Measurements from ENCODE around the gene JAML.

JAML gene

GRCh38 chr11:118157186-118157895 is 67.5 kb downstream of the JAML start:
- Histone ChIP-seq H3K27ac (ENCODE audit: low read depth, low read length) (no peak overlapping the region), H3K27me3 (ENCODE audit: control insufficient read depth in 1 of 2, insufficient read depth in 2 of 2, low read length in 2 of 2) (peaks cover 25 to 49% of the 10 kb centered on the region in 2 donors), H3K4me3 (ENCODE audit: low read depth in 1 of 2, low read length in 2 of 2) (no peak overlapping the region), H3K9ac (ENCODE audit: low read length) (no peak overlapping the region), H3K4me1 (ENCODE audit: insufficient read depth, low read length) (no peaks in the 10 kb centered on the region), H3K9me3 (ENCODE audit: low read length) (no peaks in the 10 kb centered on the region), H3K36me3 (ENCODE audit: insufficient read depth, low read length) (no peaks in the 10 kb centered on the region)

- H3K4me1 ChIP-seq (ENCODE audit: insufficient read depth, low read length) = peaks cover 3% of the 10 kb centered on the region
- no peaks in the 10 kb centered on the region for H3K36me3 ChIP-seq (ENCODE audit: insufficient read depth, low read length)
- no peak overlapping the region for H3K27ac ChIP-seq (ENCODE audit: low read depth, low read length)
- no peak overlapping the region for H3K9ac ChIP-seq (ENCODE audit: low read length)
- peaks cover 25 to 56% of the 10 kb centered on the region in 2 donors for H3K27me3 ChIP-seq (ENCODE audit: control insufficient read depth in 1 of 2, insufficient read depth in 2 of 2, low read length in 2 of 2)
- no peak overlapping the region for H3K4me3 ChIP-seq (ENCODE audit: low read depth in 1 of 2, low read length in 2 of 2)
- no peaks in the 10 kb centered on the region for H3K9me3 ChIP-seq (ENCODE audit: low read length)
These were observed 68.2 kb downstream of the JAML start for GRCh38 chr11:118156531-118157185.

- Histone ChIP-seq H3K9me3 (ENCODE audit: low read length) (no peaks in the 10 kb centered on the region), H3K9ac (ENCODE audit: low read length) (no peak overlapping the region), H3K27ac (ENCODE audit: low read depth, low read length) (no peak overlapping the region), H3K27me3 (ENCODE audit: control insufficient read depth in 1 of 2, insufficient read depth in 2 of 2, low read length in 2 of 2) (peaks cover 25 to 56% of the 10 kb centered on the region in 2 donors), H3K4me3 (ENCODE audit: low read depth in 1 of 2, low read length in 2 of 2) (no peak overlapping the region), H3K4me1 (ENCODE audit: insufficient read depth, low read length) (peaks cover 8% of the 10 kb centered on the region), H3K36me3 (ENCODE audit: insufficient read depth, low read length) (no peaks in the 10 kb centered on the region)
These were observed 68.9 kb downstream of the JAML start for GRCh38 chr11:118155776-118156530.

GRCh38 chr11:118154641-118155040 is 70.2 kb downstream of the JAML start:
- Histone ChIP-seq H3K4me3 (ENCODE audit: low read depth in 1 of 2, low read length in 2 of 2) (no peak overlapping the region), H3K36me3 (ENCODE audit: insufficient read depth, low read length) (no peaks in the 10 kb centered on the region), H3K9me3 (ENCODE audit: low read length) (no peaks in the 10 kb centered on the region), H3K9ac (ENCODE audit: low read length) (no peak overlapping the region), H3K27me3 (ENCODE audit: control insufficient read depth in 1 of 2, insufficient read depth in 2 of 2, low read length in 2 of 2) (peaks cover 25 to 53% of the 10 kb centered on the region in 2 donors), H3K4me1 (ENCODE audit: insufficient read depth, low read length) (peaks cover 8% of the 10 kb centered on the region), H3K27ac (ENCODE audit: low read depth, low read length) (no peak overlapping the region)

GRCh38 chr11:118153976-118154375 is 70.8 kb downstream of the JAML start:
- peaks cover 8% of the 10 kb centered on the region for H3K4me1 ChIP-seq (ENCODE audit: insufficient read depth, low read length)
- H3K9me3 ChIP-seq (ENCODE audit: low read length) = no peaks in the 10 kb centered on the region
- H3K36me3 ChIP-seq (ENCODE audit: insufficient read depth, low read length) = no peaks in the 10 kb centered on the region
- H3K4me3 ChIP-seq (ENCODE audit: low read depth in 1 of 2, low read length in 2 of 2) = no peak overlapping the region
- H3K27me3 ChIP-seq (ENCODE audit: control insufficient read depth in 1 of 2, insufficient read depth in 2 of 2, low read length in 2 of 2) = peaks cover 25 to 51% of the 10 kb centered on the region in 2 donors
- H3K9ac ChIP-seq (ENCODE audit: low read length) = no peak overlapping the region
- H3K27ac ChIP-seq (ENCODE audit: low read depth, low read length) = no peak overlapping the region

GRCh38 chr11:118153516-118153915 is 71.3 kb downstream of the JAML start:
- Histone ChIP-seq H3K9me3 (ENCODE audit: low read length) (no peaks in the 10 kb centered on the region), H3K27ac (ENCODE audit: low read depth, low read length) (no peak overlapping the region), H3K9ac (ENCODE audit: low read length) (no peak overlapping the region), H3K27me3 (ENCODE audit: control insufficient read depth in 1 of 2, insufficient read depth in 2 of 2, low read length in 2 of 2) (peaks cover 25 to 51% of the 10 kb centered on the region in 2 donors), H3K4me1 (ENCODE audit: insufficient read depth, low read length) (peaks cover 8% of the 10 kb centered on the region), H3K36me3 (ENCODE audit: insufficient read depth, low read length) (no peaks in the 10 kb centered on the region), H3K4me3 (ENCODE audit: low read depth in 1 of 2, low read length in 2 of 2) (peak overlapping the region; percentile 69 to 77)

GRCh38 chr11:118152552-118153471 is 72.0 kb downstream of the JAML start, which contains the start of gene SCN4B:
SCN4B (minus strand) TSS chr11:118152823; CDS start chr11:118152673, 150 bp downstream.
- Histone ChIP-seq H3K36me3 (ENCODE audit: insufficient read depth, low read length) (no peaks in the 10 kb centered on the region), H3K4me3 (ENCODE audit: low read depth in 1 of 2, low read length in 2 of 2) (peak within 1 kb of the TSS; percentile 69 to 77), H3K27me3 (ENCODE audit: control insufficient read depth in 1 of 2, insufficient read depth in 2 of 2, low read length in 2 of 2) (peaks cover 25 to 48% of the 10 kb centered on the region in 2 donors), H3K4me1 (ENCODE audit: insufficient read depth, low read length) (peaks cover 8% of the 10 kb centered on the region), H3K9ac (ENCODE audit: low read length) (no peak within 1 kb of the TSS), H3K9me3 (ENCODE audit: low read length) (no peaks in the 10 kb centered on the region), H3K27ac (ENCODE audit: low read depth, low read length) (peak within 1 kb of the TSS; percentile 44)

- Histone ChIP-seq H3K9me3 (ENCODE audit: low read length) (no peaks in the 10 kb centered on the region), H3K4me1 (ENCODE audit: insufficient read depth, low read length) (peaks cover 8% of the 10 kb centered on the region), H3K27me3 (ENCODE audit: control insufficient read depth in 1 of 2, insufficient read depth in 2 of 2, low read length in 2 of 2) (peaks cover 23 to 41% of the 10 kb centered on the region in 2 donors), H3K9ac (ENCODE audit: low read length) (no peak overlapping the region), H3K4me3 (ENCODE audit: low read depth in 1 of 2, low read length in 2 of 2) (peak overlapping the region; percentile 69 to 77), H3K27ac (ENCODE audit: low read depth, low read length) (no peak overlapping the region), H3K36me3 (ENCODE audit: insufficient read depth, low read length) (no peaks in the 10 kb centered on the region)
These were observed 72.7 kb downstream of the JAML start for GRCh38 chr11:118152020-118152551.

GRCh38 chr11:118151431-118151830 is 73.4 kb downstream of the JAML start:
- Histone ChIP-seq H3K27me3 (ENCODE audit: control insufficient read depth in 1 of 2, insufficient read depth in 2 of 2, low read length in 2 of 2) (peaks cover 16 to 35% of the 10 kb centered on the region in 2 donors), H3K9ac (ENCODE audit: low read length) (no peak overlapping the region), H3K27ac (ENCODE audit: low read depth, low read length) (no peak overlapping the region)

GRCh38 chr11:118149493-118149892 is 75.3 kb downstream of the JAML start:
- H3K9ac ChIP-seq (ENCODE audit: low read length) = no peak overlapping the region
- peaks cover 0 to 19% of the 10 kb centered on the region in 2 donors for H3K27me3 ChIP-seq (ENCODE audit: control insufficient read depth in 1 of 2, insufficient read depth in 2 of 2, low read length in 2 of 2)
- H3K4me1 ChIP-seq (ENCODE audit: insufficient read depth, low read length) = peaks cover 8% of the 10 kb centered on the region
- no peak overlapping the region for H3K4me3 ChIP-seq (ENCODE audit: low read depth in 1 of 2, low read length in 2 of 2)
- H3K36me3 ChIP-seq (ENCODE audit: insufficient read depth, low read length) = no peaks in the 10 kb centered on the region
- H3K9me3 ChIP-seq (ENCODE audit: low read length) = no peaks in the 10 kb centered on the region
- no peak overlapping the region for H3K27ac ChIP-seq (ENCODE audit: low read depth, low read length)

More at GRCh38 chr11:118151431-118151830, 73.4 kb downstream of the JAML start:
- no peak overlapping the region for H3K4me3 ChIP-seq (ENCODE audit: low read depth in 1 of 2, low read length in 2 of 2)
- H3K36me3 ChIP-seq (ENCODE audit: insufficient read depth, low read length) = no peaks in the 10 kb centered on the region
- no peaks in the 10 kb centered on the region for H3K9me3 ChIP-seq (ENCODE audit: low read length)
- peaks cover 8% of the 10 kb centered on the region for H3K4me1 ChIP-seq (ENCODE audit: insufficient read depth, low read length)

All from muscle layer of colon (tissue), 2 donors.